H9 (cell line): ENCODE data around the gene PLEKHA7. TPM values are rescaled to one million over a fixed set of nuclear protein-coding genes. Genes with fewer than 3 reads are reported as not detected.

Source experiments
- DNase-seq: peaks from one replicate; pipeline ENCODE4 v3.0.0-alpha.2; 2017
- H2AFZ ChIP-seq: one replicate; pipeline ENCODE4 v1.6.1; 2013; ENCODE audit warnings: mild to moderate bottlenecking, low read length, control low read depth, moderate library complexity
- H2AK5ac ChIP-seq: 2 replicates; pipeline ENCODE4 v1.6.1; 2013; ENCODE audit warnings: low read length, control low read depth, mixed read lengths; ENCODE audit not compliant: insufficient read length
- H2BK120ac ChIP-seq: one replicate; pipeline ENCODE4 v1.6.1; 2013; ENCODE audit warnings: low read depth, mild to moderate bottlenecking, low read length, control low read depth, inconsistent platforms; ENCODE audit not compliant: poor library complexity, severe bottlenecking
- H2BK12ac ChIP-seq: 2 replicates; pipeline ENCODE4 v1.6.1; 2013; ENCODE audit warnings: low read length, control low read depth, mixed read lengths, low read depth; ENCODE audit not compliant: insufficient read length
- H2BK15ac ChIP-seq: 2 replicates; pipeline ENCODE4 v1.6.1; 2013; ENCODE audit warnings: low read depth, low read length, control low read depth
- H2BK20ac ChIP-seq: one replicate; pipeline ENCODE4 v1.6.1; 2013; ENCODE audit warnings: low read depth, mild to moderate bottlenecking, low read length, control low read depth, inconsistent platforms; ENCODE audit not compliant: poor library complexity, severe bottlenecking
- H2BK5ac ChIP-seq: 2 replicates; pipeline ENCODE4 v1.6.1; 2013; ENCODE audit warnings: low read length, control low read depth, mixed read lengths; ENCODE audit not compliant: insufficient read length
- H3K14ac ChIP-seq: 2 replicates; pipeline ENCODE4 v1.6.1; 2013; ENCODE audit warnings: low read length, control low read depth; ENCODE audit not compliant: insufficient read depth
- H3K18ac ChIP-seq: 2 replicates; pipeline ENCODE4 v1.6.1; 2013; ENCODE audit warnings: low read depth, mild to moderate bottlenecking, mixed read lengths, low read length, control low read depth; ENCODE audit not compliant: insufficient read length
- H3K23ac ChIP-seq: 2 replicates; pipeline ENCODE4 v1.6.1; 2013; ENCODE audit warnings: low read length, control low read depth, mixed read lengths, low read depth; ENCODE audit not compliant: insufficient read length
- H3K23me2 ChIP-seq: 2 replicates; pipeline ENCODE4 v1.6.1; 2013; ENCODE audit warnings: low read depth, mild to moderate bottlenecking, mixed read lengths, low read length, control low read depth; ENCODE audit not compliant: insufficient read length, poor library complexity, severe bottlenecking
- H3K27ac ChIP-seq: 2 replicates; pipeline ENCODE4 v1.5.1; 2013; ENCODE audit warnings: low read length, control low read depth, mixed read lengths, low read depth; ENCODE audit not compliant: insufficient read length
- H3K27me3 ChIP-seq: 2 replicates; pipeline ENCODE4 v1.6.1; 2013; ENCODE audit warnings: low read length, control low read depth, inconsistent platforms; ENCODE audit not compliant: insufficient read depth
- H3K4ac ChIP-seq: 2 replicates; pipeline ENCODE4 v1.6.1; 2013; ENCODE audit warnings: low read depth, mild to moderate bottlenecking, control low read depth, inconsistent platforms, low read length, moderate library complexity
- H3K4me1 ChIP-seq: 2 replicates; pipeline ENCODE4 v1.6.1; 2013; ENCODE audit warnings: low read length, control low read depth, inconsistent platforms; ENCODE audit not compliant: insufficient read depth
- H3K4me2 ChIP-seq: 2 replicates; pipeline ENCODE4 v1.6.1; 2013; ENCODE audit warnings: low read length, control low read depth, mixed read lengths; ENCODE audit not compliant: insufficient read length, insufficient read depth
- H3K56ac ChIP-seq: 2 replicates; pipeline ENCODE4 v1.6.1; 2013; ENCODE audit warnings: low read depth, mild to moderate bottlenecking, mixed read lengths, low read length, control low read depth; ENCODE audit not compliant: insufficient read length
- H3K79me1 ChIP-seq: 2 replicates; pipeline ENCODE4 v1.6.1; 2013; ENCODE audit warnings: low read depth, mild to moderate bottlenecking, moderate library complexity, low read length, control low read depth, inconsistent platforms; ENCODE audit not compliant: insufficient read depth, poor library complexity, severe bottlenecking
- H3K79me2 ChIP-seq: 2 replicates; pipeline ENCODE4 v1.6.1; 2013; ENCODE audit warnings: low read length, control low read depth, inconsistent platforms; ENCODE audit not compliant: insufficient read depth
- H3K9ac ChIP-seq: 2 replicates; pipeline ENCODE4 v1.6.1; 2013; ENCODE audit warnings: low read length, control low read depth, mixed read lengths; ENCODE audit not compliant: insufficient read length; ENCODE audit errors: extremely low read depth
- H3K9me3 ChIP-seq: one replicate; pipeline ENCODE4 v1.6.1; 2013; ENCODE audit warnings: low read depth, low read length, inconsistent platforms; ENCODE audit not compliant: control insufficient read depth
- H3T11ph ChIP-seq: one replicate; pipeline ENCODE4 v1.6.1; 2013; ENCODE audit warnings: mild to moderate bottlenecking, low read length, control low read depth, inconsistent platforms
- H4K20me1 ChIP-seq: one replicate; pipeline ENCODE4 v1.6.1; 2013; ENCODE audit not compliant: control insufficient read depth, insufficient read length, insufficient read depth
- H4K5ac ChIP-seq: 2 replicates; pipeline ENCODE4 v1.6.1; 2013; ENCODE audit warnings: low read depth, mild to moderate bottlenecking, mixed read lengths, low read length, control low read depth; ENCODE audit not compliant: insufficient read length
- H4K8ac ChIP-seq: replicated peaks from 2 replicates; pipeline ENCODE4 v1.6.1; 2013; ENCODE audit warnings: low read length, control low read depth, mixed read lengths, low read depth; ENCODE audit not compliant: insufficient read length
- H4K91ac ChIP-seq: 2 replicates; pipeline ENCODE4 v1.6.1; 2013; ENCODE audit warnings: low read depth, mild to moderate bottlenecking, moderate library complexity, mixed read lengths, low read length, control low read depth; ENCODE audit not compliant: insufficient read length
- H3K27ac Mint-ChIP-seq, 3 experiments: 2 replicates in 2 of 3; 3 replicates in 1 of 3; pipeline ENCODE4 v1.8.0; 2020 to 2021; ENCODE audit warnings: mixed read lengths in 3 of 3, mild to moderate bottlenecking in 1 of 3, moderate library complexity in 1 of 3
- H3K27me3 Mint-ChIP-seq: 2 replicates; pipeline ENCODE4 v1.8.0; 2021; ENCODE audit warnings: low read depth, mild to moderate bottlenecking, moderate library complexity, mixed read lengths
- H3K36me3 Mint-ChIP-seq, 3 experiments: 2 replicates in 2 of 3; 3 replicates in 1 of 3; pipeline ENCODE4 v1.8.0; 2020 to 2021; ENCODE audit warnings: low read depth in 3 of 3, mixed read lengths in 3 of 3; ENCODE audit not compliant: insufficient read depth in 1 of 3
- H3K4me1 Mint-ChIP-seq, 2 experiments: 2 replicates each; pipeline ENCODE4 v1.8.0; 2020; ENCODE audit warnings: mixed read lengths in 2 of 2
- H3K4me3 Mint-ChIP-seq, 2 experiments: 2 replicates in 1 of 2; 3 replicates in 1 of 2; pipeline ENCODE4 v1.8.0; 2020 to 2021; ENCODE audit warnings: mild to moderate bottlenecking in 2 of 2, mixed read lengths in 2 of 2, moderate library complexity in 1 of 2
- H3K9me3 Mint-ChIP-seq, 2 experiments: 2 replicates in 1 of 2; 3 replicates in 1 of 2; pipeline ENCODE4 v1.8.0; 2020; ENCODE audit warnings: mild to moderate bottlenecking in 2 of 2, mixed read lengths in 2 of 2, moderate library complexity in 1 of 2
- WGBS: extraction: QIAGEN DNeasy Blood & Tissue Kit; methylation state at CpG from one replicate; pipeline ENCODE4 v1.1.7; 2013; ENCODE audit warnings: missing lambda C conversion rate, low lambda C conversion rate, mixed read lengths; ENCODE audit not compliant: insufficient read length; ENCODE audit errors: extremely low coverage; 5-methylcytosine and 5-hydroxymethylcytosine counted together
- total RNA-seq: library from RNA; stranded (reverse); gene quantifications from 2 replicates; pipeline ENCODE4 v1.2.1, GENCODE V29; 2021
- TF ChIP-seq, protein P1 (sequence below): fragments of 200-600 bp; sonication (generic); conservative IDR thresholded peaks from 3 replicates; pipeline ENCODE4 v1.8.0; 2021; ENCODE audit warnings: antibody characterized with exemption, mild to moderate bottlenecking

PLEKHA7 gene
- total RNA-seq, 1 experiment from 2014 or later: 21.0 TPM

DNA sequence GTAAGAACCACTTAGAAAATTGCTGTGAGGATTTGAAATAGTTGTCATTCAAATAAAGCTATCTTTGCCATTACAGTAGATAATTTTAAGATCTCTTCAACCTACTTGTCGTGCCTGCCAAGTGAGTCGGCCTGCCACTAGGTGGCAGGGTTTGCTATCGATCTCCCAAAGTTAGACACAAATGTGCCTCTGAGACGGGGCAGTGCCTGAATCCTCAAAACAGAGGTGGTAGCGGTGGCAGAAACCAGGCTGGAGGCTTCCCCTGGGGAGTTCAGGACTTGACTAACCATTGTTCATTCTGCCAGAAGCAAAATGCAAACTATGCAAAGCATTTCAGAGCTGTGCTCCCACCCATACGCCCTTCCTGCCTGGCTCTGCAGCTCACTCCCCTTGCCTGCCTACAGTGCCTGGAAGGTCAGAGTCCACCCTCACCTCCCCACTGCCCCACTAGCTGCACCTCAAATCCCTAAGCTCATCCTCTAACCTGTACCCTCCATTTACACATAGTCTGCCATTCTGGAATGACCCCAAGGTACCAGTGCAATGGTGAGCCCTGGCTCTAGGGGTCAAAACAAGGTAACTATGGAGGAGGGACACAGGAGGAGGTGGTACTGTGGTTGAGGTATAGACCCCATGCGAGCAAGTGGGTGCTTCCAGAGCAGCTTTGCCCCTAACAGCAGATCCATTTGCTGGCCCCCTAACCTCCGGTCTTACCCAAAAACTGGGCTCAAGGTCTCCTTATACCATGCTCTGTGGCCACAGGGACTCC is 193.7 kb downstream of the PLEKHA7 start:
- Histone ChIP-seq H4K91ac (no peak overlapping the region), H2BK120ac (no peak overlapping the region), H3K4me2 (no peak overlapping the region), H3K18ac (no peak overlapping the region), H3K4ac (no peak overlapping the region), H3K9me3 (no peaks in the 10 kb centered on the region), H3K27me3 (no peaks in the 10 kb centered on the region), H3K27ac (no peak overlapping the region), H3K79me1 (no peaks in the 10 kb centered on the region), H4K5ac (no peak overlapping the region), H2AFZ (no peak overlapping the region), H3K56ac (no peak overlapping the region), H3K23ac (no peak overlapping the region), H3K14ac (no peak overlapping the region), H3K79me2 (no peaks in the 10 kb centered on the region), H4K8ac (no peak overlapping the region), H2BK15ac (no peak overlapping the region), H3K4me1 (no peaks in the 10 kb centered on the region), H2BK12ac (no peak overlapping the region), H4K20me1 (no peaks in the 10 kb centered on the region), H3K23me2 (no peaks in the 10 kb centered on the region), H2AK5ac (no peak overlapping the region), H3K9ac (no peak overlapping the region), H2BK5ac (no peak overlapping the region), H2BK20ac (no peak overlapping the region), H3T11ph (no peak overlapping the region)
- Mint-ChIP-seq H3K4me1 (peaks cover 11 to 13% of the 10 kb centered on the region in 2 experiments), H3K4me3 (no peak overlapping the region), H3K36me3 (peaks cover 4 to 16% (median 6%) of the 10 kb centered on the region in 3 experiments; a peak in 5 of 7 replicates), H3K27ac (no peak overlapping the region), H3K9me3 (no peaks in the 10 kb centered on the region), H3K27me3 (no peaks in the 10 kb centered on the region)
- peak; percentile 86 for DNase-seq
- WGBS: no CpG with 5 or more reads among the region's 8 CpGs
- TF ChIP-seq, protein P1, sequence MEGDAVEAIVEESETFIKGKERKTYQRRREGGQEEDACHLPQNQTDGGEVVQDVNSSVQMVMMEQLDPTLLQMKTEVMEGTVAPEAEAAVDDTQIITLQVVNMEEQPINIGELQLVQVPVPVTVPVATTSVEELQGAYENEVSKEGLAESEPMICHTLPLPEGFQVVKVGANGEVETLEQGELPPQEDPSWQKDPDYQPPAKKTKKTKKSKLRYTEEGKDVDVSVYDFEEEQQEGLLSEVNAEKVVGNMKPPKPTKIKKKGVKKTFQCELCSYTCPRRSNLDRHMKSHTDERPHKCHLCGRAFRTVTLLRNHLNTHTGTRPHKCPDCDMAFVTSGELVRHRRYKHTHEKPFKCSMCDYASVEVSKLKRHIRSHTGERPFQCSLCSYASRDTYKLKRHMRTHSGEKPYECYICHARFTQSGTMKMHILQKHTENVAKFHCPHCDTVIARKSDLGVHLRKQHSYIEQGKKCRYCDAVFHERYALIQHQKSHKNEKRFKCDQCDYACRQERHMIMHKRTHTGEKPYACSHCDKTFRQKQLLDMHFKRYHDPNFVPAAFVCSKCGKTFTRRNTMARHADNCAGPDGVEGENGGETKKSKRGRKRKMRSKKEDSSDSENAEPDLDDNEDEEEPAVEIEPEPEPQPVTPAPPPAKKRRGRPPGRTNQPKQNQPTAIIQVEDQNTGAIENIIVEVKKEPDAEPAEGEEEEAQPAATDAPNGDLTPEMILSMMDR: peak; percentile 96
